CD8-positive, alpha-beta memory T cell (primary cell): ENCODE data around the gene PELI1. TPM values are rescaled to one million over a fixed set of nuclear protein-coding genes. Genes with fewer than 3 reads are reported as not detected.
"Not testable (repeated sequence)": the region's sequence is repeated elsewhere in the genome, so short reads cannot be mapped to it uniquely, and the experiment has no call there.

ENCODE experiments used
- CTCF ChIA-PET: fragments of 350-600 bp; sonication (Branson Sonifier 250); formaldehyde crosslinking; loops from one replicate; lab custom pipeline; 2021; ENCODE audit warnings: antibody characterized with exemption; lab: Charles Lee
- POLR2A ChIA-PET: fragments of 350-600 bp; sonication (Branson Sonifier 250); formaldehyde crosslinking; loops from one replicate; lab custom pipeline; 2021; ENCODE audit warnings: antibody characterized with exemption; lab: Charles Lee
- DNase-seq, 5 donors: peaks; one replicate each; pipeline versions ENCODE4 v3.0.0 to v3.0.0-alpha.2; 2020 to 2022; ENCODE audit warnings: mixed read lengths in 1 of 5
- H3K27ac ChIP-seq: one replicate; pipeline ENCODE4 v1.7.0; 2013; ENCODE audit warnings: low read depth, mild to moderate bottlenecking, low read length, moderate library complexity
- H3K27me3 ChIP-seq: 2 replicates; pipeline ENCODE4 v1.7.0; 2013; ENCODE audit warnings: low read length, mild to moderate bottlenecking; ENCODE audit not compliant: insufficient read depth, poor library complexity, severe bottlenecking
- H3K36me3 ChIP-seq: 2 replicates; pipeline ENCODE4 v1.7.0; 2013; ENCODE audit warnings: mild to moderate bottlenecking, low read length, moderate library complexity; ENCODE audit not compliant: insufficient read depth
- H3K4me1 ChIP-seq: 2 replicates; pipeline ENCODE4 v1.7.0; 2013; ENCODE audit warnings: mild to moderate bottlenecking, low read length, moderate library complexity; ENCODE audit not compliant: insufficient read depth
- H3K4me3 ChIP-seq: 2 replicates; pipeline ENCODE4 v1.7.0; 2013; ENCODE audit warnings: mild to moderate bottlenecking, low read length
- H3K9me3 ChIP-seq: 2 replicates; pipeline ENCODE4 v1.7.0; 2013; ENCODE audit warnings: mild to moderate bottlenecking, low read length
- H3K27ac Mint-ChIP-seq, 8 donors: one replicate each; pipeline ENCODE4 v1.8.0; 2020 to 2021; ENCODE audit warnings: mixed read lengths in 8 of 8, mild to moderate bottlenecking in 6 of 8, inconsistent platforms in 3 of 8, moderate library complexity in 3 of 8
- H3K27me3 Mint-ChIP-seq, 2 donors: one replicate each; pipeline ENCODE4 v1.8.0; 2020 to 2021; ENCODE audit warnings: mixed read lengths in 2 of 2, mild to moderate bottlenecking in 1 of 2, moderate library complexity in 1 of 2
- H3K36me3 Mint-ChIP-seq, 3 donors: one replicate each; pipeline ENCODE4 v1.8.0; 2020 to 2021; ENCODE audit warnings: mixed read lengths in 3 of 3, inconsistent platforms in 1 of 3, mild to moderate bottlenecking in 1 of 3
- H3K4me1 Mint-ChIP-seq, 3 donors: one replicate each; pipeline ENCODE4 v1.8.0; 2020 to 2021; ENCODE audit warnings: mixed read lengths in 3 of 3, inconsistent platforms in 1 of 3, mild to moderate bottlenecking in 1 of 3
- H3K4me3 Mint-ChIP-seq, 7 donors: one replicate each; pipeline ENCODE4 v1.8.0; 2020 to 2021; ENCODE audit warnings: mixed read lengths in 7 of 7, mild to moderate bottlenecking in 6 of 7, moderate library complexity in 4 of 7, inconsistent platforms in 2 of 7
- H3K9me3 Mint-ChIP-seq, 5 donors: one replicate each; pipeline ENCODE4 v1.8.0; 2020 to 2022; ENCODE audit warnings: mixed read lengths in 5 of 5, mild to moderate bottlenecking in 3 of 5, moderate library complexity in 2 of 5, inconsistent platforms in 1 of 5
- polyA plus RNA-seq: library from polyadenylated mRNA; unstranded; fragments of 300-500 nt; fragmentation: Illumina TruSeq; gene quantifications from one replicate; pipeline ENCODE4 v1.2.3, GENCODE V29; 2021
- total RNA-seq, 2 experiments: library from RNA; stranded (reverse); gene quantifications; one replicate each; pipeline ENCODE4 v1.2.3, GENCODE V29; 2021

PELI1 gene
- total and polyA plus RNA-seq, 3 experiments from 2014 or later = 4.7 to 25.5 (median 23.2) TPM

- CTCF ChIA-PET = no interaction called here
- peaks cover 15 to 52% (median 33%) of the 10 kb centered on the region in 3 donors for H3K36me3 Mint-ChIP-seq
Observed at GRCh38 chr2:64093341-64093740, 50.9 kb downstream of the PELI1 start.

DNA sequence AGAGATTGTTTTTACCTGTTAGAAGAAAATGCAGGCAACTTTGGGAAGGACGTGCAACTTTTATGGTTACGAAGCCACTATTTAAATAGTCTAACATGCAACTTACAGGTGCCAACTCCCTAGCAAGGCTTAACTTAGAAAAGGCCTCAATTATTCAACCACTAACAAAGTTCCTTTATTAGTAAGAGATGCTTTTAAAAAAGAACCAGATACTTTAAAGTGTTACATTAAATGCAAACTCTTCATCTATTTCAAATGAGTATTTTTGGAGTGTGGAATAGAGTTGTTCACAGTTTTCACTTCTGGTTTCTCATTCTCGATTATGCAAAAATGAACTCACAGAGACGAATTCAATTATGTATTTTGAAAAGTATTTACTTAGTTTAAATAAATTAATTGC lies 51.7 kb downstream of the PELI1 start:
- no peak overlapping the region for H3K4me3 ChIP-seq
- H3K27me3 Mint-ChIP-seq = no peaks in the 10 kb centered on the region
- H3K9me3 Mint-ChIP-seq = peaks cover 0 to 3% (median 0%) of the 10 kb centered on the region in 5 donors
- no peak overlapping the region for H3K27ac Mint-ChIP-seq
- CTCF ChIA-PET = no interaction called here
- H3K9me3 ChIP-seq = no peaks in the 10 kb centered on the region
- peaks cover 15 to 47% (median 30%) of the 10 kb centered on the region in 3 donors for H3K36me3 Mint-ChIP-seq
- no peaks in the 10 kb centered on the region for H3K27me3 ChIP-seq
- no peak overlapping the region for H3K4me3 Mint-ChIP-seq
- H3K4me1 ChIP-seq = no peaks in the 10 kb centered on the region
- H3K36me3 ChIP-seq = peaks cover 21% of the 10 kb centered on the region
- H3K4me1 Mint-ChIP-seq = no peaks in the 10 kb centered on the region
- H3K27ac ChIP-seq = no peak overlapping the region
- POLR2A ChIA-PET = no interaction called here
- DNase-seq = no peak

More at GRCh38 chr2:64093341-64093740, 50.9 kb downstream of the PELI1 start:
- Histone ChIP-seq H3K4me3 (no peak overlapping the region), H3K27ac (no peak overlapping the region), H3K27me3 (no peaks in the 10 kb centered on the region), H3K36me3 (peaks cover 22% of the 10 kb centered on the region), H3K9me3 (no peaks in the 10 kb centered on the region), H3K4me1 (no peaks in the 10 kb centered on the region)
- Mint-ChIP-seq H3K9me3 (peaks cover 0 to 3% (median 0%) of the 10 kb centered on the region in 5 donors), H3K27me3 (no peaks in the 10 kb centered on the region), H3K4me3 (no peak overlapping the region), H3K27ac (no peak overlapping the region), H3K4me1 (no peaks in the 10 kb centered on the region)
- POLR2A ChIA-PET = no interaction called here
- DNase-seq = no peak

DNA sequence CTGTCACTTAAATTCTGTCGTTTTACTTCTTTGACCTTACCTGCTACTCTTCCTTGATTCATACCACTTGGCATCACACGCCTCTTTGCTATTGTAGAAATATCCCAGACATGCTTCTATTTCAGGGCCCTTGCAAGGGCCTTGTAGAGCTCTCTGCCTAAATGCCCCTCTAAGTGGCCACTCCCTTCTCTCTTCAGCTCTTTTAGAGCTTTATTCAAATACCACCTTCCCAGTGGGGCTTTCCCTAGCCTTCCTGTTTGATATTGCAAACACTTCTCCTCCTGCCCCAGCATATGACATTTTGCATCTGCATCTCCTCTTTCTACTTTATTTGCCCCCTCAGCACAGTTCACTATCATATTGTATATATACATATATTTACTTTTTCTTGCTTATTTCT lies 54.0 kb downstream of the PELI1 start:
- Mint-ChIP-seq H3K9me3 (no peaks in the 10 kb centered on the region), H3K36me3 (peaks cover 6 to 27% (median 18%) of the 10 kb centered on the region in 3 donors), H3K4me3 (no peak overlapping the region), H3K4me1 (no peaks in the 10 kb centered on the region), H3K27me3 (no peaks in the 10 kb centered on the region), H3K27ac (no peak overlapping the region)
- Histone ChIP-seq H3K9me3 (no peaks in the 10 kb centered on the region), H3K36me3 (peaks cover 8% of the 10 kb centered on the region), H3K4me1 (no peaks in the 10 kb centered on the region), H3K27ac (no peak overlapping the region), H3K4me3 (no peak overlapping the region), H3K27me3 (no peaks in the 10 kb centered on the region)
- no peak for DNase-seq
- ChIA-PET CTCF (no interaction called here), POLR2A (no interaction called here)

- ChIA-PET CTCF (no interaction called here), POLR2A (no interaction called here)
- H3K36me3 Mint-ChIP-seq = peaks cover 0 to 9% (median 6%) of the 10 kb centered on the region in 3 donors
- no peak overlapping the region for H3K4me3 ChIP-seq
- no peaks in the 10 kb centered on the region for H3K36me3 ChIP-seq
- no peaks in the 10 kb centered on the region for H3K4me1 Mint-ChIP-seq
- H3K4me3 Mint-ChIP-seq = peak overlapping the region in 1 of 7 donors; percentile 2
- peaks cover 3 to 6% of the 10 kb centered on the region in 2 donors for H3K27me3 Mint-ChIP-seq
- H3K9me3 Mint-ChIP-seq = no peaks in the 10 kb centered on the region
- H3K27me3 ChIP-seq = no peaks in the 10 kb centered on the region
- H3K27ac Mint-ChIP-seq = no peak overlapping the region
- no peak for DNase-seq
- H3K27ac ChIP-seq = no peak overlapping the region
- no peaks in the 10 kb centered on the region for H3K9me3 ChIP-seq
- no peaks in the 10 kb centered on the region for H3K4me1 ChIP-seq
Observed at GRCh38 chr2:64086347-64087082, 57.7 kb downstream of the PELI1 start.

DNA sequence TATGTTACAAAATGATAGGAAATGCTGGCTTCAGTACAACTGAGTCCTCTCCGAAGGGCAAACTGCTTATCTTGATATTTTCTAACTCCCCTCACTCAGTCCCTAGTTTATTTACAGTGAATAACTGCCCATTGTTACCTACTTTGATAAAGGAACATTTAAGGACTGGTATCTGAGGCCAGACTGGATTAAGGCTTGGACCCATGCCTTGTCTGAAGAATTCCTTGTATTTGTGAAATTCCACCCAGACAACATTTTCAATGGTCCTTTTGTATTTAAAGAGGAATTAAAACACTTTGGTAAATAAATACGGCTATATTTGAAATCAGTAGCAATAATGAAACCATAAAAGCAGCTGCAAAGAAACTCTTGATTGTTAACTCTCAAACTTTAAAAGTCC lies 58.3 kb downstream of the PELI1 start:
- no peak overlapping the region for H3K27ac ChIP-seq
- no peaks in the 10 kb centered on the region for H3K27me3 ChIP-seq
- Mint-ChIP-seq H3K36me3 (peaks cover 0 to 4% (median 0%) of the 10 kb centered on the region in 3 donors), H3K27ac (no peak overlapping the region), H3K9me3 (no peaks in the 10 kb centered on the region), H3K4me3 (no peak overlapping the region), H3K4me1 (no peaks in the 10 kb centered on the region), H3K27me3 (peaks cover 3 to 8% of the 10 kb centered on the region in 2 donors)
- H3K36me3 ChIP-seq = no peaks in the 10 kb centered on the region
- DNase-seq = no peak
- H3K9me3 ChIP-seq = no peaks in the 10 kb centered on the region
- ChIA-PET POLR2A (no interaction called here), CTCF (no interaction called here)
- no peaks in the 10 kb centered on the region for H3K4me1 ChIP-seq
- no peak overlapping the region for H3K4me3 ChIP-seq

- H3K36me3 Mint-ChIP-seq = no peaks in the 10 kb centered on the region
- no peaks in the 10 kb centered on the region for H3K27me3 ChIP-seq
- no peak overlapping the region for H3K4me3 Mint-ChIP-seq
- POLR2A ChIA-PET = no interaction called here
- H3K27me3 Mint-ChIP-seq = peaks cover 3 to 11% of the 10 kb centered on the region in 2 donors
- H3K9me3 ChIP-seq = no peaks in the 10 kb centered on the region
- H3K9me3 Mint-ChIP-seq = no peaks in the 10 kb centered on the region
- no peak overlapping the region for H3K27ac ChIP-seq
- H3K4me1 ChIP-seq = no peaks in the 10 kb centered on the region
- H3K36me3 ChIP-seq = no peaks in the 10 kb centered on the region
- peak overlapping the region in 1 of 8 donors; percentile 18 for H3K27ac Mint-ChIP-seq
- no peak for DNase-seq
- CTCF ChIA-PET = no interaction called here
- no peaks in the 10 kb centered on the region for H3K4me1 Mint-ChIP-seq
- no peak overlapping the region for H3K4me3 ChIP-seq
Observed at GRCh38 chr2:64081046-64081445, 63.2 kb downstream of the PELI1 start.

DNA sequence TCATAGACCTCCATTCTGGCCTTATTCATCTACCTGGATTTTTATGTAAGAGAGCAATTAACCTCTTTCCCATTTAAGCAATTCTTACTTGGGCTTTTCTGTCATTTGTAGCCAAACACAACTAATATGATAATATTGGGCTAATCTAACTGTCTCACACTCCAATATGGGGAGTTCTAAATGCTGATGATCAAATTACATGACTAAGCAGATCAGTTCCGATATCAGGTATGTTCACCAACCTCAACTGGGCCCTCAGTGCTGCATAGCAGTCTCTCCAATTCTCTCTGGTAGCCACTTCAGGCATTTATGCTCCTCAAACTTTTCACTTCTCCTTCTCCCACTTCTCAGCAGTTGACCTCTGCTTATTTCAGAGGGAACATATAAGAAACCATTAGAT lies 64.0 kb downstream of the PELI1 start:
- no peaks in the 10 kb centered on the region for H3K36me3 ChIP-seq
- no peaks in the 10 kb centered on the region for H3K9me3 ChIP-seq
- Mint-ChIP-seq H3K4me3 (no peak overlapping the region), H3K27me3 (peaks cover 3 to 11% of the 10 kb centered on the region in 2 donors), H3K4me1 (no peaks in the 10 kb centered on the region), H3K27ac (no peak overlapping the region), H3K9me3 (no peaks in the 10 kb centered on the region), H3K36me3 (no peaks in the 10 kb centered on the region)
- H3K27me3 ChIP-seq = no peaks in the 10 kb centered on the region
- H3K4me1 ChIP-seq = no peaks in the 10 kb centered on the region
- no peak for DNase-seq
- ChIA-PET CTCF (no interaction called here), POLR2A (no interaction called here)
- no peak overlapping the region for H3K27ac ChIP-seq
- no peak overlapping the region for H3K4me3 ChIP-seq

DNA sequence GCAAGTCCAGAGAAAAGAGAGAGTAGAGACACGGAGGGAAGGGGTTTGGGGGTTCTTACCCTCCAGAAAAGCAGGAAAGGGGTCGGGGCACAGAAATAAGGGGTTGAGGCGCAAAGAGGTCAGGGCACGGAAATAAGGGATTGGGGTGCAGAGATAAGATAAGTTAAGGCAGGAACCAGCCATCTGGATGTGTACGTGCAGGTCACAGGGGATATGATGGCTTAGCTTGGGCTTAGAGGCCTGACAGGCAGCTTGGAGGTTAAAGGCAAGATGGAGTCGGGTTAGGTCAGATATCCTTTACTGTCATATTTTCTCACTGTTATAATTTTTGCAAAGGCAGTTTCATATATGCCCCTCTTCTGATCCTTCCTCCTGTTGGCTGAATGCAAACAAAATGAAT lies 64.5 kb downstream of the PELI1 start:
- POLR2A ChIA-PET, CTCF ChIA-PET, H3K36me3 ChIP-seq, H3K9me3 Mint-ChIP-seq, DNase-seq, H3K27ac ChIP-seq, H3K27me3 ChIP-seq, H3K4me1 Mint-ChIP-seq, H3K36me3 Mint-ChIP-seq, H3K27ac Mint-ChIP-seq, H3K4me3 ChIP-seq, H3K4me1 ChIP-seq, H3K4me3 Mint-ChIP-seq, H3K9me3 ChIP-seq: not testable (repeated sequence)
- H3K27me3 Mint-ChIP-seq = peaks cover 3 to 11% of the 10 kb centered on the region in 2 donors
